HG03469 (cell line): ENCODE measurements around the gene TXLNA.

Source experiments
- ATAC-seq: cut with Tn5 transposase; IDR thresholded peaks from one replicate; pipeline ENCODE4 v1.9.1; 2021; ENCODE audit warnings: mild to moderate bottlenecking, moderate library complexity, moderate number of reproducible peaks; ENCODE audit not compliant: unreplicated experiment

TXLNA gene

GRCh38 chr1:32208469-32208868, 29.0 kb downstream of the TXLNA start:
- no peak for ATAC-seq

- ATAC-seq = no peak
Measured at GRCh38 chr1:32208891-32209328, 29.4 kb downstream of the TXLNA start, which contains the start of gene DCDC2B. Gene DCDC2B (plus strand): TSS chr1:32209089. CDS start chr1:32209094, 5 bp downstream.

- ATAC-seq = no peak
Measured at GRCh38 chr1:32215629-32216480, 36.4 kb downstream of the TXLNA start.

GRCh38 chr1:32216566-32216965, 37.1 kb downstream of the TXLNA start:
- ATAC-seq = no peak

GRCh38 chr1:32219022-32219421, 39.5 kb downstream of the TXLNA start:
- no peak for ATAC-seq

- ATAC-seq = no peak
Measured at GRCh38 chr1:32220746-32221580, 41.5 kb downstream of the TXLNA start.

GRCh38 chr1:32221581-32221979, 42.1 kb downstream of the TXLNA start:
- no peak for ATAC-seq

GRCh38 chr1:32221980-32222755, 42.7 kb downstream of the TXLNA start, which contains the start of the genes EIF3I and TMEM234:
Gene EIF3I (plus strand): TSS chr1:32222407. CDS start chr1:32222442, 35 bp downstream.
Gene TMEM234 (minus strand): TSS chr1:32222353. CDS start chr1:32222322, 31 bp downstream.
- peak; percentile 84 for ATAC-seq

GRCh38 chr1:32223683-32224082, 44.2 kb downstream of the TXLNA start:
- ATAC-seq = no peak

- ATAC-seq = no peak
Measured at GRCh38 chr1:32224285-32224684, 44.8 kb downstream of the TXLNA start.

GRCh38 chr1:32228771-32229170, 49.3 kb downstream of the TXLNA start:
- ATAC-seq = no peak

- no peak for ATAC-seq
Measured at GRCh38 chr1:32231843-32232432, 52.5 kb downstream of the TXLNA start.

- no peak for ATAC-seq
Measured at GRCh38 chr1:32232558-32233304, 53.3 kb downstream of the TXLNA start.

- no peak for ATAC-seq
Measured at GRCh38 chr1:32234792-32235191, 55.3 kb downstream of the TXLNA start.

GRCh38 chr1:32239337-32239736, 59.9 kb downstream of the TXLNA start:
- no peak for ATAC-seq

- no peak for ATAC-seq
Measured at GRCh38 chr1:32239790-32240139, 60.3 kb downstream of the TXLNA start.

GRCh38 chr1:32240140-32240951, 60.9 kb downstream of the TXLNA start:
- ATAC-seq = no peak

GRCh38 chr1:32241001-32241763, 61.7 kb downstream of the TXLNA start:
- ATAC-seq = no peak
